WERI-Rb-1 (cell line): ENCODE data around the gene CCR6.
"Not testable (repeated sequence)": the region's sequence is repeated elsewhere in the genome, so short reads cannot be mapped to it uniquely, and the experiment has no call there.

ENCODE experiments used
- DNase-seq: peaks from one replicate; pipeline ENCODE4 v3.0.0-alpha.2; 2020
- H3K27ac ChIP-seq: fragments of 250-450 bp; sonication (Bioruptor Pico); 2 replicates; pipeline ENCODE4 v1.5.1; 2020; ENCODE audit warnings: mild to moderate bottlenecking, moderate library complexity
- H3K27me3 ChIP-seq: fragments of 250-450 bp; sonication (Bioruptor Pico); 2 replicates; pipeline ENCODE4 v1.5.1; 2021; ENCODE audit warnings: mild to moderate bottlenecking, low read depth, moderate library complexity; ENCODE audit not compliant: insufficient read depth, severe bottlenecking
- H3K36me3 ChIP-seq: fragments of 250-450 bp; sonication (Bioruptor Pico); 2 replicates; pipeline ENCODE4 v1.5.1; 2020; ENCODE audit warnings: mild to moderate bottlenecking, moderate library complexity
- H3K4me3 ChIP-seq: 2 replicates; pipeline ENCODE4 v1.5.1; 2011; ENCODE audit warnings: low read depth, mild to moderate bottlenecking, control low read depth, low read length
- H3K9me3 ChIP-seq: fragments of 250-450 bp; sonication (Bioruptor Pico); 2 replicates; pipeline ENCODE4 v1.5.1; 2021; ENCODE audit warnings: mild to moderate bottlenecking, moderate library complexity; ENCODE audit not compliant: severe bottlenecking
- TF ChIP-seq, protein P1 (sequence below): IDR thresholded peaks from 2 replicates; pipeline ENCODE4 v1.5.1; 2011; ENCODE audit warnings: low read depth, mild to moderate bottlenecking, control low read depth, inconsistent platforms, low read length

Gene CCR6

DNA sequence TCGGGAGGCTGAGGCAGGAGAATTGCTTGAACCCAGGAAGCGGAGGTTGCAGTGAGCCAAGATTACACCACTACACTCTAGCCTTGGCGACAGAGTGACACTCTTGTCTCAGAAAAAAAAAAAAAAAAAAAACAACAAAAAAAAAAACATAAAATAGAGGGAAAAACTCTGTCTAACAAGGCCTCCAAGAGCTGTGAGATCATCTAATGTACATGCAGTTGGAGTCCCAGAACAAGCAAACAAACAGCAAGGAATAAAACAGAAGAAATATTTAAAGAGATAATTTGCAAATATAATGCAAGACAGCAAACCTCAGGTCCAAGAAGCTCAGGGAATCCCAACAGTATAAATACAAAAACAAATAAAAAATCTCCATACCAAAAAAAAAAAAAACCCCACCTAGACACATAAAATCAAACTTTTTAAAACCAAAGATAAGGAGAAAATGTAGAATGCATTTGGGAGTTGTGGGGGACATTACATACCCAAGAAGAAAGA is 35.0 kb upstream of the CCR6 start:
- Histone ChIP-seq H3K36me3 (no peaks in the 10 kb centered on the region), H3K9me3 (peaks cover 7% of the 10 kb centered on the region), H3K27me3 (no peaks in the 10 kb centered on the region), H3K4me3 (no peak overlapping the region), H3K27ac (no peak overlapping the region)
- no peak for DNase-seq
- TF ChIP-seq, protein P1, sequence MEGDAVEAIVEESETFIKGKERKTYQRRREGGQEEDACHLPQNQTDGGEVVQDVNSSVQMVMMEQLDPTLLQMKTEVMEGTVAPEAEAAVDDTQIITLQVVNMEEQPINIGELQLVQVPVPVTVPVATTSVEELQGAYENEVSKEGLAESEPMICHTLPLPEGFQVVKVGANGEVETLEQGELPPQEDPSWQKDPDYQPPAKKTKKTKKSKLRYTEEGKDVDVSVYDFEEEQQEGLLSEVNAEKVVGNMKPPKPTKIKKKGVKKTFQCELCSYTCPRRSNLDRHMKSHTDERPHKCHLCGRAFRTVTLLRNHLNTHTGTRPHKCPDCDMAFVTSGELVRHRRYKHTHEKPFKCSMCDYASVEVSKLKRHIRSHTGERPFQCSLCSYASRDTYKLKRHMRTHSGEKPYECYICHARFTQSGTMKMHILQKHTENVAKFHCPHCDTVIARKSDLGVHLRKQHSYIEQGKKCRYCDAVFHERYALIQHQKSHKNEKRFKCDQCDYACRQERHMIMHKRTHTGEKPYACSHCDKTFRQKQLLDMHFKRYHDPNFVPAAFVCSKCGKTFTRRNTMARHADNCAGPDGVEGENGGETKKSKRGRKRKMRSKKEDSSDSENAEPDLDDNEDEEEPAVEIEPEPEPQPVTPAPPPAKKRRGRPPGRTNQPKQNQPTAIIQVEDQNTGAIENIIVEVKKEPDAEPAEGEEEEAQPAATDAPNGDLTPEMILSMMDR, result no peak

DNA sequence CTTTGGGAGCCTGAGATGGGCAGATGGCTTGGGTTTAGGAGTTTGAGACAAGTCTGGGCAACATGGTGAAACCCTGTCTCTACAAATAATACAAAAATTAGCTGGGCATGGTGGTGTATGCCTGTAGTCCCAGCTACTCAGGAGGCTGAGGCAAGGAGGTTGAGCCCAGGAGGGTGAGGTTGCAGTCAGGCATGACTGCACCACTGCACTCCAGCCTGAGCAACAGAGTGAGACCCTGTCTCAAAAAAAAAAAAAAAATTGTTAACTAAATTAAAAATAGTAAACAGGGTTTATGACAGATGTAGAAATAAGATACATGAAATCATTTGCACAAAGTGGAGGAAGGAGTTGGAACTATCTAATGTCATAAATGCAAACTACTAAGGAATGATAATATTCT is 34.2 kb upstream of the CCR6 start:
- H3K27me3 ChIP-seq, DNase-seq, H3K36me3 ChIP-seq, H3K27ac ChIP-seq, H3K4me3 ChIP-seq, H3K9me3 ChIP-seq: not testable (repeated sequence)

DNA sequence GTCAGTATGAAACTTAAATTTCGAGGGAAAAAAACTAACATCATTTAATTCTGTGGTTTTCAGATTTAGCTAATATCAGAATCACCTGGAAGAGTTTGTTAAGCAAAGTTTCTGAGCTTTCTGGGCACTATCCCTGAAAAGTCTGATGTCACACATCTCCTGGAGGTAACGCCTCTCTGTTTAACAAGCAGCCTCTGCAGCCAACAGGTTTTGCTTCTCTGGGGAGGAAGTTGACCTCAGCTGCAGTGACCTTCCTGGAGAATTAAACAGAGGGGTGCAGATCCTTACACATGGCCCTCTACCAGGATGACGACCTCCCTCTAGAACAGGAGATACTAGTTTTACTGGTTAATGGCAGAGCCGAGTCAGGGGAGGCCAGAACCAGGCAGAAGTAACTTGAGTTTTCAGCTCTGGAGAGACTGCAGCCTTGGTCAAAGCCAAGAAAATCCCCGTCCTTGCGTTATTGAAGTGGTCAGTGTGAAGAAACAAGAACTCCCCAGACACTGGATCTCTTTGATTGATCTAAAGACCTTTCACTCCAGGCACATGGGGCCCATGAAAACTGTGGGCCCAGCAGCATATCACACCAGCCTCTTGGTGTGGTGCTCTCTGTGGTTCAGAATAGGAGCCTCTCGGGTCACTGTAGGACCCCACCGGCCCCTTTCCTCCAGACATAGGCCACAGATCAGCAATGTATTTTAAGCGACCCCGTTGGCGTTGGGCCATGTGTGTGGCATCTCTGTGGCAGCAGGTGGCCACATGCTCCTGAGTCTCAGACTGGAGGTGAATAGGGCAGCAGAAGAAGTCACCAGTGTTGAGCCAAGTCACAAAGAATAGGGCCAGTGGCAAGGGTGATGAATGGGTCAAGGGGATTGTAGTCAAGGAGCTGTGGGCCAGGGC is 33.4 kb upstream of the CCR6 start:
- Histone ChIP-seq H3K27me3 (no peaks in the 10 kb centered on the region), H3K36me3 (no peaks in the 10 kb centered on the region), H3K4me3 (no peak overlapping the region), H3K9me3 (peaks cover 7% of the 10 kb centered on the region), H3K27ac (no peak overlapping the region; the same call in 1 of the 2 replicates)
- DNase-seq, result no peak
- TF ChIP-seq, protein P1, result no peak

DNA sequence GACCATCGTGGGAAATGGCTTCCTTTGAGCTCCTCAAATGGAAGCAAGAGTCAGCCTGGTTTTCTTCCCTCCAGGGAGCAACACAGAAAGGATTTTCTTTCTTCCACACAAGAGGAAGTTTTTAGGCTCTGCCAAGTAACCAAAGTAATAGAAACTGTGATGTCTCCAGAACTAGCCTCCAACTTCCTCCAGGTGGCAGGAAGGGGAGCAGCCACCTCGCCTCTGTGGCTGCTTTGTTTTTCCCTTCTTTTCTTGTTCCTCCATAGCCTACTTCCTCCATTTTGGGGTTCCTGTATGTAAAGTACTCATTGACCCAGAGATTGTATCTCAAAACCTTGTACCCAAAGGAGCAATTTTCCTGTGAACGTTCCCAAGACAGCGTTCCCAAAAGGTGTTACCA is 32.7 kb upstream of the CCR6 start:
- no peak overlapping the region for H3K4me3 ChIP-seq
- peaks cover 7% of the 10 kb centered on the region for H3K9me3 ChIP-seq
- no peaks in the 10 kb centered on the region for H3K36me3 ChIP-seq
- DNase-seq, result no peak
- TF ChIP-seq, protein P1, result no peak
- no peaks in the 10 kb centered on the region for H3K27me3 ChIP-seq
- no peak overlapping the region for H3K27ac ChIP-seq

DNA sequence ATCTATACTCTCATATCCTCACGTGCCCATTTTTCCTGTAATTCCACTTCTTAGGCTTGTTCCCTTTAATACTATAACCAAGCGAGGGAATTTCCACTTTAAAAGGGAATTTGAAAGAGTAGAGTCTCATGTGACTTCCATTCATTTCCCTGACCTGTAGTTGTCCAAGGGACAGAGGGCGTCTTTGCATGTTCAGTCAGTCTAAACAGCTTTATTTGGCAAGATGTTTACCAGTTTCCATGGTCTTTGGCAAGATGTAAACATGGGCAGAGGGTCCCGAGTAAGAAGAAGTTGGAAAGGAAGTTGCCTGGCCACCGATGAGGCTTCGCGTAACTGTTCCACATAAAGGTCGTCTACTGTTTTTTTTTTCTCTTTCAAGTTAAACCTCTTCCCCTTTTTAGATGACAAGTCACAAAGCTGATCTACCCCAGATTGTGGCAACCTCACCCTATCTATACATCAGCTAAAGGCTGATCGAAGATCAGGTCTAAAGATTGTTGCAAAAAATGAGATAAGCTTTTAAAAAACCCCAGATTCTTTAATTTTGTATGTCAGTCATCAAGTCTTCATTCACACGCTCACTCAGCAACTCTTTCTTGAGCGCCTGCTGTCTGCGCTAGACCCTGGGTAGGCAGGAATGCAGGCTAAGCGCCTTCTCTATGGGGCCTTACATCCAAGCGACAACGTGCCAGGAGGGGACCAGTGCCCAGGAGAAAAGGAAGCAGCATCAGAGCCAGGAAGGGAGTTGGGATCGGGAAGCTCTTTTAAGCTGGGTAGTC is 31.7 kb upstream of the CCR6 start:
- H3K27ac ChIP-seq, result no peak overlapping the region
- H3K9me3 ChIP-seq, result peaks cover 7% of the 10 kb centered on the region
- H3K36me3 ChIP-seq, result no peaks in the 10 kb centered on the region
- no peak overlapping the region for H3K4me3 ChIP-seq
- no peaks in the 10 kb centered on the region for H3K27me3 ChIP-seq
- DNase-seq, result no peak
- TF ChIP-seq, protein P1, result no peak

DNA sequence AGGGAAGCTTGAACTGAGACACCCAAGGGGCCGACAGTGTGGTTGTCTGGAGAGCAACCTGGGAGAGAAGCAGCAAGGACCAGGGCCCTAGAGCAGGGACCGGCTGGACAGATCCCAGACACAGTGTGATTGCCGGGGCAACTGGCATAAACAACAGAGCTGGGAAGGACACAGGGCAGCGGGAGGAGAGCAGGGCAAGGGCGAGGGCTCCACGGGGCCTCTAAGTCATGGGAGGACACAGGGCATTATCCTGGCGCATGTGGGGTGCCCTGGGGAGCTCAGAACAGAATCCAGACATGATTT is 31.1 kb upstream of the CCR6 start:
- Histone ChIP-seq H3K9me3 (peaks cover 6% of the 10 kb centered on the region), H3K27me3 (no peaks in the 10 kb centered on the region), H3K4me3 (no peak overlapping the region), H3K36me3 (no peaks in the 10 kb centered on the region), H3K27ac (no peak overlapping the region)
- DNase-seq, result no peak
- TF ChIP-seq, protein P1, result no peak
